GM12892 (cell line): Measurements from ENCODE around the gene CDKN1A.

Source experiments
- POLR2AphosphoS5 ChIP-seq: IDR thresholded peaks from 2 replicates; pipeline ENCODE4 v1.6.1; 2011; ENCODE audit warnings: low read depth, low read length, control low read depth
- TAF1 ChIP-seq: IDR thresholded peaks from 2 replicates; pipeline ENCODE4 v1.6.1; 2011; ENCODE audit warnings: low read depth, mild to moderate bottlenecking, control low read depth, low read length, borderline replicate concordance

GRCh38 chr6:36713846-36714245, 35.3 kb downstream of the CDKN1A start:
- no peak for TF ChIP-seq POLR2AphosphoS5
- no peak for TF ChIP-seq TAF1
